ENCODE results near the gene USP21.

USP21 gene

GRCh38 chr1:161193561-161194235, 34.4 kb downstream of the USP21 start:
- DNase-seq (ENCODE audit: low spot score): no peak

GRCh38 chr1:161195171-161195570, 35.9 kb downstream of the USP21 start:
- no peak for DNase-seq (ENCODE audit: low spot score)

- DNase-seq (ENCODE audit: low spot score): no peak
Measured at GRCh38 chr1:161196111-161196510, 36.8 kb downstream of the USP21 start.

GRCh38 chr1:161196521-161197451, 37.5 kb downstream of the USP21 start:
- DNase-seq (ENCODE audit: low spot score): no peak

- DNase-seq (ENCODE audit: low spot score): no peak
Measured at GRCh38 chr1:161197560-161198193, 38.4 kb downstream of the USP21 start.

- DNase-seq (ENCODE audit: low spot score): no peak
Measured at GRCh38 chr1:161198194-161198896, 39.0 kb downstream of the USP21 start.

GRCh38 chr1:161198897-161199431, 39.7 kb downstream of the USP21 start, which contains the start of gene ADAMTS4:
Gene ADAMTS4 (minus strand): TSS chr1:161199054. CDS start chr1:161198627, 427 bp downstream.
- no peak for DNase-seq (ENCODE audit: low spot score)

GRCh38 chr1:161199506-161200139, 40.3 kb downstream of the USP21 start:
- no peak for DNase-seq (ENCODE audit: low spot score)

- peak; percentile 39 for DNase-seq (ENCODE audit: low spot score)
Measured at GRCh38 chr1:161200421-161200991, 41.2 kb downstream of the USP21 start.

GRCh38 chr1:161200992-161201835, 41.9 kb downstream of the USP21 start:
- DNase-seq (ENCODE audit: low spot score): no peak

GRCh38 chr1:161201836-161202712, 42.8 kb downstream of the USP21 start, which contains the start of gene NDUFS2:
Gene NDUFS2 (plus strand): TSS chr1:161202367. CDS start chr1:161202386, 19 bp downstream.
- DNase-seq (ENCODE audit: low spot score): peak; percentile 97

- no peak for DNase-seq (ENCODE audit: low spot score)
Measured at GRCh38 chr1:161206411-161207140, 47.3 kb downstream of the USP21 start.

- DNase-seq (ENCODE audit: low spot score): no peak
Measured at GRCh38 chr1:161207173-161207572, 47.9 kb downstream of the USP21 start.

GRCh38 chr1:161209790-161210409, 50.6 kb downstream of the USP21 start:
- DNase-seq (ENCODE audit: low spot score): peak; percentile 72

- DNase-seq (ENCODE audit: low spot score): no peak
Measured at GRCh38 chr1:161214369-161214768, 55.1 kb downstream of the USP21 start.

GRCh38 chr1:161215076-161215475, 55.8 kb downstream of the USP21 start, which contains the start of gene FCER1G:
Gene FCER1G (plus strand): TSS chr1:161215295. CDS start chr1:161215322, 27 bp downstream.
- DNase-seq (ENCODE audit: low spot score): no peak

All from CD4-positive, alpha-beta T cell treated with Interleukin-15 for 4 hours (primary cell).